Heart left ventricle (tissue), 16 donors: ENCODE measurements around the gene PRDM16. TPM values are rescaled to one million over a fixed set of nuclear protein-coding genes. Genes with fewer than 3 reads are reported as not detected.
A peak's percentile ranks its signal among the peaks of the same experiment; 100 is the strongest.

Source experiments
- ATAC-seq, 4 donors: fragments of 200-7000 bp; cut with Tn5 transposase; one replicate each; pipeline ENCODE4 v1.9.1; 2020 to 2022; ENCODE audit warnings: moderate library complexity in 4 of 4, mild to moderate bottlenecking in 3 of 4, moderate number of reproducible peaks in 1 of 4
- DNase-seq, 5 donors: peaks; one replicate each; pipeline ENCODE4 v3.0.0-alpha.2; 2020
- H3K27ac ChIP-seq, 12 donors: fragments of 200-600 bp; sonication (generic) in 4 of 12; one replicate each; pipeline versions ENCODE4 v1.5.0 to v1.8.0; 2016 to 2022; ENCODE audit warnings: mild to moderate bottlenecking in 2 of 12
- H3K27me3 ChIP-seq, 9 donors: fragments of 200-600 bp; sonication (generic) in 2 of 9; one replicate each; pipeline versions ENCODE4 v1.5.1 to v1.8.0; 2016 to 2022; ENCODE audit warnings: mild to moderate bottlenecking in 3 of 9
- H3K36me3 ChIP-seq, 9 donors: fragments of 200-600 bp; sonication (generic) in 2 of 9; one replicate each; pipeline versions ENCODE4 v1.5.0 to v1.8.0; 2018 to 2022; ENCODE audit warnings: mild to moderate bottlenecking in 2 of 9
- H3K4me1 ChIP-seq, 12 donors: fragments of 200-600 bp; sonication (generic) in 4 of 12; one replicate each; pipeline versions ENCODE4 v1.5.0 to v1.8.0; 2016 to 2022; ENCODE audit warnings: mild to moderate bottlenecking in 3 of 12
- H3K4me3 ChIP-seq, 12 donors: fragments of 200-600 bp; sonication (generic) in 4 of 12; one replicate each; pipeline versions ENCODE4 v1.5.0 to v1.8.0; 2017 to 2022; ENCODE audit warnings: mild to moderate bottlenecking in 9 of 12, moderate library complexity in 4 of 12
- H3K9me3 ChIP-seq, 12 donors: fragments of 200-600 bp; sonication (generic) in 4 of 12; one replicate each; pipeline versions ENCODE4 v1.5.0 to v1.8.0; 2016 to 2022; ENCODE audit warnings: mild to moderate bottlenecking in 1 of 12
- POLR2A ChIP-seq, 2 donors: fragments of 450-650 bp; IDR thresholded peaks; one replicate each; pipeline ENCODE4 v1.6.1; 2017; ENCODE audit warnings: antibody characterized with exemption in 2 of 2, mild to moderate bottlenecking in 2 of 2, moderate library complexity in 2 of 2
- WGBS, 4 donors: extraction: QIAGEN DNeasy Blood & Tissue Kit in 2 of 4; methylation state at CpG; one replicate each; pipeline versions ENCODE4 v1.1.5 to v1.1.7; 2013 to 2018; 5-methylcytosine and 5-hydroxymethylcytosine counted together
- intact Hi-C, 10 donors: fragments of 100-400 bp; cut with DNase I; formaldehyde crosslinking; loops; one replicate each; pipeline versions ENCODE4 v1.11.1 to v1.14.2; 2022
- polyA plus RNA-seq, 2 donors: library from polyadenylated mRNA; stranded (reverse); fragments of 200-250 nt; gene quantifications; one replicate each; pipeline ENCODE4 v1.2.3, GENCODE V29; 2013
- total RNA-seq, 9 donors: library from RNA; depleted of rRNA in 2 of 9; stranded (reverse); fragments of >200 nt in 2 of 9; fragmentation: NEBNext Ultra II Directional in 3 of 9; extraction: Animal tissue kit (Norgen Biotek cat#: 25700) in 3 of 9; gene quantifications; one replicate each; pipeline versions ENCODE4 v1.1.0 to v1.2.4, GENCODE V29; 2016 to 2023
- TF ChIP-seq, protein P1 (sequence below), 12 donors: fragments of 200-600 bp; sonication (generic) in 4 of 12; IDR thresholded peaks; one replicate each; pipeline versions ENCODE4 v1.5.0 to v1.8.0; 2018 to 2022; ENCODE audit warnings: antibody characterized with exemption in 12 of 12, mild to moderate bottlenecking in 5 of 12
- donor health status: ischemic (EF 13 %, LVEDD 7.1; RV severe dilation, severe dysfunction).
- donor health status: healthy with polysubstance abuse.
- donor health status: DM: no; HTN: yes; CAD: no.
- donor health status: DM: no; HTN: no; CAD: no.
- donor health status: ischemic (EF 25% LVEDD 6.9; RV normal size, moderate dysfunction).
- donor health status: ischemic (EF 25% LVEDD 5.7; RV mildly dilated, moderate dysfunction).
- donor health status: healthy.
- donor health status: DM: yes; HTN: yes; CAD: no.
- donor health status: ischemic (EF 35%, LVEDD 5.7; RV mildly dilated, moderate dysfunction).
- donor health status: nonischemic (EF 11% LVEDD 7.7; RV severe dilation, severe dysfunction).
- donor health status: DM: yes; HTN: yes; CAD: no.
- donor health status: PGD.
- donor health status: ischemic (EF 29% LVEDD 5.4; RV normal size, mild dysfunction).
- donor health status: nonischemic (EF 23%, LVEDD 6.1; RV moderate dilation, normal function).

The PRDM16 gene
- total and polyA plus RNA-seq, 11 donors = 6.0 to 22.7 (median 14.0) TPM

DNA sequence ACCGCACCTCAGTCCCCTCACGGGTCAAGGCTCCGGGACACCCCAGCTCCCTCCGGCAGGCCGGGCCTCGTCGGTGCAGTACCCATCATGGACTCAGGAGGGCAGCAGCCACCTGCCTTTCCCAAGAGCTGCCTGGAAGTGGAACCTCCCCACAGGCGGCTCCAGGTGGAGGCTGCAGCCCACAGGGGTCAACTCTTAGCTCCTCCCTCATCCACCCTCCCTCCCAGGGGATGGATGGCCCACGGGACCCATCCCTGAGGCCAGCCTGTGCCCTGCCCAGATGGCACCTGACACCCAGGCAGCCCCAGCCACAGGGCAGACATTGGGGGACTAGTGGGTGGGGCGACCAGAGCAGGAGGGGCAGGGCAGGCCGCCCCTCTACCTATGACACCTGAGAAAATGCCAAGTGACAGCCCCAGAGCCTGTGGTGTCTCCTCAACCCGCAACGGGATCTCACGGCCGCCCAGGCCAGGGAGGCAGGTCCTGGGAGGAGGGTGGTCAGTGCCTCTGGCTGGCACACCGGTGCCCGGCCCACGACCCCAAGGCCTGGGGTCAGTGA lies 384.3 kb downstream of the PRDM16 start:
- Histone ChIP-seq H3K36me3 (no peaks in the 10 kb centered on the region), H3K27me3 (peaks cover 0 to 25% (median 4%) of the 10 kb centered on the region in 9 donors), H3K4me3 (no peak overlapping the region), H3K9me3 (peaks cover 0 to 3% (median 0%) of the 10 kb centered on the region in 12 donors), H3K27ac (no peak overlapping the region), H3K4me1 (peaks cover 0 to 36% (median 12%) of the 10 kb centered on the region in 12 donors)
- 3 to 29% (median 26%) methylated on average over 7 to 18 of the region's 18 CpGs for WGBS, 4 donors
- intact Hi-C loops = loop anchor here (1.0 to 5.0 kb wide), 9 partner anchors 18 to 169 kb away; no protein-coding TSS in a partner anchor
- ATAC-seq (peak; percentile 56 to 85 (median 76)), DNase-seq (peak; percentile 65 to 88 (median 71))
- no peak for TF ChIP-seq POLR2A (IDR thresholded peaks at IDR 0.05)
- TF ChIP-seq, protein P1, sequence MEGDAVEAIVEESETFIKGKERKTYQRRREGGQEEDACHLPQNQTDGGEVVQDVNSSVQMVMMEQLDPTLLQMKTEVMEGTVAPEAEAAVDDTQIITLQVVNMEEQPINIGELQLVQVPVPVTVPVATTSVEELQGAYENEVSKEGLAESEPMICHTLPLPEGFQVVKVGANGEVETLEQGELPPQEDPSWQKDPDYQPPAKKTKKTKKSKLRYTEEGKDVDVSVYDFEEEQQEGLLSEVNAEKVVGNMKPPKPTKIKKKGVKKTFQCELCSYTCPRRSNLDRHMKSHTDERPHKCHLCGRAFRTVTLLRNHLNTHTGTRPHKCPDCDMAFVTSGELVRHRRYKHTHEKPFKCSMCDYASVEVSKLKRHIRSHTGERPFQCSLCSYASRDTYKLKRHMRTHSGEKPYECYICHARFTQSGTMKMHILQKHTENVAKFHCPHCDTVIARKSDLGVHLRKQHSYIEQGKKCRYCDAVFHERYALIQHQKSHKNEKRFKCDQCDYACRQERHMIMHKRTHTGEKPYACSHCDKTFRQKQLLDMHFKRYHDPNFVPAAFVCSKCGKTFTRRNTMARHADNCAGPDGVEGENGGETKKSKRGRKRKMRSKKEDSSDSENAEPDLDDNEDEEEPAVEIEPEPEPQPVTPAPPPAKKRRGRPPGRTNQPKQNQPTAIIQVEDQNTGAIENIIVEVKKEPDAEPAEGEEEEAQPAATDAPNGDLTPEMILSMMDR (IDR thresholded peaks at IDR 0.05) = peak; percentile 86 to 98 (median 95)

DNA sequence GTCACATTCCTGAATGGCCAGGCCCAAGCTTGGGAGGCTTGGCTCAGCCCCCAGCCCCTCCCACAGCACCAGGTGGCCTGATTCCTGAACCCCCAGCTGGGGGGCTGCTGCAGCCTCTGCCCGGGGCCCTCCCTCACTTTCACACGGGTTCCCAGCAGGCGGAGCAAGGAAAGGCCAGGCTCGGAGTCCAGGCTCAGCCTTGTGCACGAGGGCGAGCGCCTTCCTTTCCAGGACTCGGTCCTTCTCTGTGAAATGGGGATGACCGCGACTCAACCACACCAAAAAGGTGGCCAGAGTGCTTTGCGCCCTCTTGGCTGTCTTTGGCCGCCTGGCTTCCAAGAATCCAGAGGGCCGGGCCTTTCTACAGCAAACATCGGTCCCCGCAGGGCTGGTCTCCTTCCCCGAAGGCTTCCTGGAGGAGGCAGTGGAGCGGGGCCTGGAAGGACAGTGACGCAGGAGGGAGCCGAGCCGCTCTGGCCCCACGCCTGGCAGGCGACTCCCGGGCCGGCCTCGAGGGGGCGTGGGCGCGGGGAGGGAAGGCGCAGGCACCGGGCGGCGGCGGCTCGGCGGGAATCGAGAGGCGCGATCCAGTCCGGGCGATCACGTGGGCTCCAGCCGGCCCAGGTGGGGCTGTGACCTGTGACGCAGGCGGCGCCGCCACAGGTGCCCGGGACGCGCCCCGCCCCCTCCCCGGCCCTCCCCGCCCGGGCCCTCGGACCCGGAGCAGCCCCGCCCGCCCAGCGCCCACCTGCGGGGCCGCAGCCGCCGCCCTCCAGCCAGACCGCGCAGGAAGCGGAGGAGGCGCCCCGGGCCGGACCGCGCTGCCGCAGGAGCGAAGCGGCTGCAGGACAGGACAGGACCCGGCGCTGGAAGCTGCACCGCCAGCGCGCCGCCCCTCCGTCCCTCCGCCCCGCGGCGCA lies 385.1 kb downstream of the PRDM16 start, which contains the start of gene ARHGEF16:
Gene ARHGEF16, plus strand, starts transcription at position 775 of the 920 bp plus-strand sequence. CDS start 8,420 bp downstream, outside the sequence.
- intact Hi-C loops = loop anchor here (1.0 to 5.0 kb wide), 10 partner anchors 17 to 168 kb away; no protein-coding TSS in a partner anchor
- 4 to 13% (median 5%) methylated on average over 19 to 84 of the region's 84 CpGs for WGBS, 4 donors
- peak; percentile 46 to 79 (median 50) for DNase-seq

DNA sequence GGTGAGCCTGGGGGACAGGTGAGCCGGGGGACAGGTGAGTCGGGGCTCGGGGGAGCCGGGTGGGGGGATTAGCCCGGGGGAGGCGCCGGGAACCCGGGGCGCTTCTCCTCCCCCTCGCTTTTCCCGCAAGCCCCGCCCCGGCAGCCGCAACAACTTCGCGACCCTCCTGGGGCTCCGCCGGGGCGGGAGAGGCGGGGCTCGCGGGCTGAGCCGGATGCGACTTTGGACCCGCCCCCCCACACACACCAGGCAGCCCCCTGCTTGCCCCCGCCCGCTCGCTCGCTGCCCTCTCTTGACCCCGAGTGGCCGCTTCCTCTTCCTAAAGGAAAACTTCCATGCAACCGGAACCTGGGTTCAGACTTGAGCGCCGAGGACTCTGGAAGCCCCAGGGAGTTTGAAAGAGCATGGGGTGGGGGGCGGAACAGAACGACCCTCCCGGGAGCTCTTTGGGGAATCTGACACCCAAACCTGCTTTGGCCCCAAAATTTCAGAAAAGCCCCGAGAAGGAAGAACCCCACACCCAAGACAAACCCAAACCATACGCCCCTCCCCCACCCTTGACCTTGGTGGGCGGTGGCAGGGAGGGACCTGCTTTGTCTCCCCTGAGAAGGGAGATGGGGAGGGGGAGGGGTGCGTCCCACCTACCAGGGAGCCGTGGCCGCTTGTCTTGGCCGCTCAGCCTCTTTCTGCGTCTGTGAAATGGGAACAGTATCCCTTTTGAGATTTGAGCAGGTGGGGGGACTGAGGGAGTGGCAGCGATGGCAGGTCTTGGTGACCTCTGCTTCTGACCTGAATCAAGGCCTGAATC lies 386.0 kb downstream of the PRDM16 start:
- ATAC-seq (peak in 1 of 4 donors; percentile 23), DNase-seq (peak; percentile 47 to 77 (median 64))
- intact Hi-C loops = loop anchor here in 6 of 10 donors (2.0 to 5.0 kb wide), 5 partner anchors 16 to 167 kb away; no protein-coding TSS in a partner anchor
- Histone ChIP-seq H3K9me3 (peaks cover 0 to 2% (median 0%) of the 10 kb centered on the region in 12 donors), H3K4me3 (peak overlapping the region; percentile 39 to 66 (median 58)), H3K36me3 (no peaks in the 10 kb centered on the region), H3K27me3 (peaks cover 0 to 25% (median 4%) of the 10 kb centered on the region in 9 donors), H3K4me1 (peaks cover 0 to 39% (median 15%) of the 10 kb centered on the region in 12 donors), H3K27ac (peak overlapping the region in 3 of 12 donors; percentile 10 to 34 (median 28))
- WGBS, 4 donors = 11 to 22% (median 14%) methylated on average over 19 to 46 of the region's 46 CpGs
- no peak for TF ChIP-seq POLR2A (IDR thresholded peaks at IDR 0.05)
- TF ChIP-seq, protein P1 (IDR thresholded peaks at IDR 0.05) = no peak

More for the DNA sequence above, 385.1 kb downstream of the PRDM16 start, which contains the start of gene ARHGEF16:
- H3K36me3 ChIP-seq = no peaks in the 10 kb centered on the region
- peak within 1 kb of the TSS; percentile 39 to 66 (median 58) for H3K4me3 ChIP-seq
- ATAC-seq = peak in 3 of 4 donors; percentile 53 to 71 (median 64)
- peak within 1 kb of the TSS in 3 of 12 donors; percentile 10 to 34 (median 28) for H3K27ac ChIP-seq
- H3K4me1 ChIP-seq = peaks cover 0 to 39% (median 15%) of the 10 kb centered on the region in 12 donors
- peaks cover 0 to 3% (median 0%) of the 10 kb centered on the region in 12 donors for H3K9me3 ChIP-seq
- H3K27me3 ChIP-seq = peaks cover 0 to 25% (median 4%) of the 10 kb centered on the region in 9 donors
- TF ChIP-seq POLR2A (IDR thresholded peaks at IDR 0.05) = no peak
- TF ChIP-seq, protein P1 (IDR thresholded peaks at IDR 0.05) = peak in 11 of 12 donors; percentile 24 to 55 (median 43)
